Epithelial cell of esophagus (primary cell): ENCODE data around the gene ABCB10.
"Not testable (repeated sequence)": the region's sequence is repeated elsewhere in the genome, so short reads cannot be mapped to it uniquely, and the experiment has no call there.

Experiments
- DNase-seq: peaks from one replicate; pipeline ENCODE4 v3.0.0; 2010; ENCODE audit warnings: low read depth
- H3K4me3 ChIP-seq: 2 replicates; pipeline ENCODE4 v1.5.1; 2011; ENCODE audit warnings: mild to moderate bottlenecking, low read length, control low read depth
- CTCF ChIP-seq: IDR thresholded peaks from 2 replicates; pipeline ENCODE4 v1.5.1; 2011; ENCODE audit warnings: low read depth, mild to moderate bottlenecking, low read length, control low read depth, inconsistent platforms; ENCODE audit not compliant: insufficient read depth; ENCODE audit errors: missing control alignments

ABCB10 gene

GRCh38 chr1:229561141-229561540 lies 2.6 kb upstream of the ABCB10 start:
- H3K4me3 ChIP-seq, result no peak overlapping the region
- DNase-seq, result peak; percentile 13
- no peak for TF ChIP-seq CTCF

- not testable (repeated sequence) for H3K4me3 ChIP-seq, DNase-seq
Observed at GRCh38 chr1:229560124-229560523, 1.6 kb upstream of the ABCB10 start.

- H3K4me3 ChIP-seq, result peak overlapping the region; percentile 72
- peak; percentile 16 for DNase-seq
Observed at GRCh38 chr1:229559336-229559801, 862 bp upstream of the ABCB10 start.

- DNase-seq, result peak; percentile 21
- H3K4me3 ChIP-seq, result peak overlapping the region; percentile 72
- TF ChIP-seq CTCF, result no peak
Observed at GRCh38 chr1:229557913-229558414, 543 bp downstream of the ABCB10 start.

- peak; percentile 22 for DNase-seq
- no peak for TF ChIP-seq CTCF
- peak overlapping the region; percentile 72 for H3K4me3 ChIP-seq
Observed at GRCh38 chr1:229557200-229557850, 1.2 kb downstream of the ABCB10 start.

- DNase-seq, result no peak
- no peak overlapping the region for H3K4me3 ChIP-seq
- TF ChIP-seq CTCF, result no peak
Observed at GRCh38 chr1:229554886-229555621, 3.5 kb downstream of the ABCB10 start.

GRCh38 chr1:229553621-229554130 lies 4.8 kb downstream of the ABCB10 start:
- TF ChIP-seq CTCF, result no peak

More at GRCh38 chr1:229553621-229554130, 4.8 kb downstream of the ABCB10 start:
- no peak overlapping the region for H3K4me3 ChIP-seq
- no peak for DNase-seq
